Measurements from ENCODE around the gene ZFP69.

ZFP69 gene

GRCh38 chr1:40439247-40439646, 37.8 kb upstream of the ZFP69 start:
- no peak for TF ChIP-seq CTCF (conservative IDR thresholded peaks at IDR 0.05; ENCODE audit: low read depth, low read length)
- no peak for DNase-seq (ENCODE audit: low read depth)
- H3K4me3 ChIP-seq (ENCODE audit: low read depth, low read length): no peak overlapping the region

GRCh38 chr1:40449684-40450494, 27.2 kb upstream of the ZFP69 start, which contains the start of gene ZFP69B:
ZFP69B (plus strand) TSS chr1:40450476; CDS start chr1:40450962, 486 bp downstream.
- DNase-seq (ENCODE audit: low read depth): peak; percentile 93
- peak within 1 kb of the TSS; percentile 69 for H3K4me3 ChIP-seq (ENCODE audit: low read depth, low read length)
- peak; percentile 15 for TF ChIP-seq CTCF (conservative IDR thresholded peaks at IDR 0.05; ENCODE audit: low read depth, low read length)

DNA sequence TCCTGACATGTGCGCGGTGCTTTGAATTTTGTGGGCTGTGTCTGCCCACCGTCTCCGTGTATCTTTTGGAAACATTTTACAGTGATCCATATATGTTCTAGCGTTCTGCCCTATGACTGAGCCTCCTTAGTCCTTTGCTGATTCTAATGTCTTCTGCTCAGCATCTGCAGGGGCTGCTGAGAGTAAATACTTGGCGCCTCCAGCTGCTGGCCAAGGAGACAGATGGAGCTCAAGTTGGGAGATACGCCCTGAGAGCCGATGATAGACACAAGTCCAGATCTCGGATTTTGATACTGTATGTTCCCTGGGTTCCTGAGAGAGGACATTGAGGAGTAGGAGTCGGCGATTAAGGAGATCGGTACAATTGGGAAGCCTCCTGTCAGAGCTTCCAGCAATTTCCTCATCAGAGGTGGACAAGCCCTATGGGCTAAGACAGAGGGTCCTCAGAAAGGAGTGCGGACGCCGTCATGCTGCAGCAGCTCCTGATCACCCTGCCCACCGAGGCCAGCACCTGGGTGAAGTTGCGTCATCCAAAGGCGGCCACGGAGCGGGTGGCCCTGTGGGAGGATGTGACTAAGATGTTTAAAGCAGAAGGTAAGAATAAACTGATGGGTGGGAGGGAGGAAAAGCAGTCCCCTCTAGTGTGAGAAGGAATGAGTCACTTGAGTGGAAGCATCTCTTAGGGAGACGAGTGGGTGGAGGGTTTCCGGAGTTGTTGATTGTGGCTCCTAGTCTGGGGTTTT, 26.4 kb upstream of the ZFP69 start:
- TF ChIP-seq CTCF (conservative IDR thresholded peaks at IDR 0.05; ENCODE audit: low read depth, low read length): no peak
- DNase-seq (ENCODE audit: low read depth): peak; percentile 71
- peak overlapping the region; percentile 69 for H3K4me3 ChIP-seq (ENCODE audit: low read depth, low read length)

- TF ChIP-seq CTCF (conservative IDR thresholded peaks at IDR 0.05; ENCODE audit: low read depth, low read length): no peak
- no peak for DNase-seq (ENCODE audit: low read depth)
- H3K4me3 ChIP-seq (ENCODE audit: low read depth, low read length): peak overlapping the region; percentile 69
Measured at GRCh38 chr1:40451238-40451585, 25.9 kb upstream of the ZFP69 start.

DNA sequence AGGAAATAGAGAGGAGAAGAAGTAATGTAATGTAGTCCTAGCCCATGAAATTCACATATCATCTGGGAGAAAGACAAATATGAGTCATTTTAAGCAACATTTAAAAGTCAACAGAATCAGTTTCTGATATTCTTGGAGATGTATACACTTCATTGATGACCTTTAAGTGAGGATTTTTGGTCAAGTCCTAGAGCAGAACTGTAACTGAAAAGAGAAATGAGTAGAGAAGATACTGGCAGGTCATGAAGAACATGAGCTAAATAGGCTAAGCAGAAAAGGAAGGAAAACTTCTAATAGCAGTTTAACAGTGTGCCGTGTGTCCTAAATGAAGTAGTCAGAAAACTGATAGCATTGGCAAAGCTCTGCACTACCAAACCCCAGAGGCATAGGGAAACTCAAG, 22.2 kb upstream of the ZFP69 start:
- no peak for TF ChIP-seq CTCF (conservative IDR thresholded peaks at IDR 0.05; ENCODE audit: low read depth, low read length)
- DNase-seq (ENCODE audit: low read depth): no peak
- no peak overlapping the region for H3K4me3 ChIP-seq (ENCODE audit: low read depth, low read length)

DNA sequence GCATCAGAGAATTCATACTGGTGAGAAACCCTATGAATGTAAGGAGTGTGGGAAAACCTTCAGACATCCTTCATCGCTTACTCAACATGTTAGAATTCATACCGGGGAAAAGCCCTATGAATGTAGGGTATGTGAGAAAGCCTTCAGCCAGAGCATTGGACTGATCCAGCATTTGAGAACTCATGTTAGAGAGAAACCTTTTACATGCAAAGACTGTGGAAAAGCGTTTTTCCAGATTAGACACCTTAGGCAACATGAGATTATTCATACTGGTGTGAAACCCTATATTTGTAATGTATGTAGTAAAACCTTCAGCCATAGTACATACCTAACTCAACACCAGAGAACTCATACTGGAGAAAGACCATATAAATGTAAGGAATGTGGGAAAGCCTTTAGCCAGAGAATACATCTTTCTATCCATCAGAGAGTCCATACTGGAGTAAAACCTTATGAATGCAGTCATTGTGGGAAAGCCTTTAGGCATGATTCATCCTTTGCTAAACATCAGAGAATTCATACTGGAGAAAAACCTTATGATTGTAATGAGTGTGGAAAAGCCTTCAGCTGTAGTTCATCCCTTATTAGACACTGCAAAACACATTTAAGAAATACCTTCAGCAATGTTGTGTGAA, 14.0 kb upstream of the ZFP69 start:
- TF ChIP-seq CTCF (conservative IDR thresholded peaks at IDR 0.05; ENCODE audit: low read depth, low read length): no peak
- DNase-seq (ENCODE audit: low read depth): peak; percentile 13
- H3K4me3 ChIP-seq (ENCODE audit: low read depth, low read length): no peak overlapping the region
